ENCODE results near the gene ADAMTSL1.

The ADAMTSL1 gene

DNA sequence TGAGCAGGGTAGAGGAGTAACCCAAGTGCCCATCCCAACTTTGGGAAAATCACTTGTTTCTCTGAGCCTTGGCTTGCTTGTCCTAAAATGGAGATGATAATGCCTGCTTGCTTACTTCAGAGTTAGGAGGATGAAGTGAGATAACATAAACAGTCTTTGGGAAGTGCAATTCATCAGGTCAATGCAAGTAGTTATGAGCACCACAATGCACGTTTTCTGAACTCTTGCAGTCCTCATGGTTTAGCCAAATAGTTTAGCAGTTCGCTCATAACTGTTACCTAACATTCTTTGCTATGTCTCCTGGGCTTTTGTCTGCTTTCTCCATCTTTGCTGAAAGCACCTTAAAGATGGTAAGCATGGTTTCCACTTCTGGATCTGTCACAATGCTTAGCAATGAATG, 270.0 kb downstream of the ADAMTSL1 start:
- DNase-seq, result no peak

GRCh38 chr9:18745710-18746109, 271.8 kb downstream of the ADAMTSL1 start:
- DNase-seq, result no peak

DNA sequence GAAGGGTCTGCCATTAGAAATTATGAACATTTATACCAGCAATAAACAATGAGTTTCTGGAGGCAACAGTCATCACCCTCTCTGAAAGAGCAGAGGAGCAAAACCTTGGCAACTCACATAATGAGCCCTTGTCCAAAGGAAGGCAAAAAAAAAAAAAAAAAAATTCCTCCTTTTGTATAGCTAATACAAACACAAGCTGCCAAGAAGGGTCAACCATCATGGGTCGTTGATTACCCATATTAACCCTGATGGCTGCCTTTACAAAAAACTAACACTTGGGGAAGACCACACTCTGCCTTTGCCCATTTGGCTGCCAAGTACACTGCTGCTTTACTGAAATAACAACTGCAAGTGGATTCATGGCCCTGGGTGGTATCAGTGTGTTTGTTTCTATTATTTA, 272.7 kb downstream of the ADAMTSL1 start:
- DNase-seq, result no peak

GRCh38 chr9:18747595-18747994, 273.6 kb downstream of the ADAMTSL1 start:
- no peak for DNase-seq

DNA sequence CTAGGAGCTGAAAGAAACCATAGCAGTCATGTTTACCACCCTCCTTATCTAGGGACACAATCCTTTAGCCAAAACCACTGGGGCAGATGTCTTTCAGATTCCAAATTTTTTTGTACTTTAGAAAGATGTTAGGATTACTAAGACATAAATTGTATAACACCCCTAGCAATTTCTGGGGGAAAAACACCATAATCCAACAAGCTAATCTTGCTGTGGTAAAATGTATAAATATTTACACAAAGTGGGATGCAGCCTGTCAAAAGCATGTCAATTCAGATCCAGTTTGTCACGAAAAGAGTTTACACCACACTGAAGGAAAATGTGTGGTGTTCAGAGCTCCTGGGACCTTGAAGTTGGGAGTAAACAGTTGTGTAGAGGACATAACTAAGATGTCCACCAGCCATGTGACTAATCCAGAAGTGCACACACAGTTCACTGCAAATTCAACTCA, 274.3 kb downstream of the ADAMTSL1 start:
- no peak for DNase-seq

DNA sequence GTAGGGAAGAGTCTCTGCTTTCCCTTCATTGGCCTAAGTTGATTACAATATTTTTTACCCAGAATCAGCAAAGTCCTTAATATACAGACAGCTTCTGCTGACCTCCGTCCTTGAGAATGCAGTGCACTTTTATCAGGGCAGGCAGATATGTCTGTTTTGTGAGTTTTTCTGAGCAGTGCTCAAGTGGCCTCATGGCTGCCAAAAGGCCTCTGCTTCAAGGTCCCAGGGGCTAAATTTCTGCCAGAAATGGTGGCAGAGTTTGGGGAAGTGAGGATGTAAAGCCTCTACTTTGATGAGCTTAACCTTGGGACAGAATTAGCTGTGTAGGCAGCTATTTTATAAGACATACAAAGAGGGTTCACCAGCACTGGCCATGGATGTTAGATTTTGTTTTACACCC, 275.8 kb downstream of the ADAMTSL1 start:
- DNase-seq, result no peak

DNA sequence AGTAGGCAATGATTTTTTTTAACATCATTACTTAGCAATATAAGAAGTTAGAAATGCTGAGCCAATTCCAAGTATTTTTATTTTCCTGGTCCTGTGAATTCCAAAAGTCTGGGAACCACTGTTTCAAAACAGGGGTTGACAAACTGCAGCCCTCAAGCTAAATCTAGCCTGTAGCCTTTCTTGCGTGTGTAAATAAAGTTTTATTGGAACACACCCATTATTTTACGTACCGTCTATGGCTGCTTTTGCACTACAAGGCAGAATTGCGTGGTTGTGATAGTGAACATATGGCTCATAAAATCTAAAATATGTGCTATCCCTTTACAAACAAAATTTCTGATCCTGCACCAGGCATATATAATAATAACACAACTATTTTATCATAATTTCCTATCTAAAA, 280.0 kb downstream of the ADAMTSL1 start:
- DNase-seq, result no peak

- no peak for DNase-seq
Measured at GRCh38 chr9:18754537-18754936, 280.6 kb downstream of the ADAMTSL1 start.

DNA sequence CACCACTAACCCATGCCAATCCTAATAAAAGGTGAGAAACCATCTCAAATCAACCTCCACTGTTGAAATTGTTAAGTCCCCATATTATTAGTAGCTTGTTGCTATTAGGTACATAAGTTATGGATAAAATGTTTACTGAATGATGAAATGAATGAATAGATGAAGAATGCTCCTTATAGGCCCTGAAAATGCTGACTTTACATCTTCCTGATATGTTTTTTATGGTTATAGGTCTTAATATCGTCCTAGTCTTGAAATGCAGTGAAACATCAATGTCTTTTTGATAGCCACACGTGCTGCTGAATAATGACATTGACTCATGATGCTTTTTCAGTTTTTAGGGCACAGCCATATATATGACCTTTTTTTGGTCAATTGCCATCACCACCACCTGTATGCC, 281.3 kb downstream of the ADAMTSL1 start:
- no peak for DNase-seq

GRCh38 chr9:18756712-18757125, 282.8 kb downstream of the ADAMTSL1 start:
- no peak for DNase-seq

- no peak for DNase-seq
Measured at GRCh38 chr9:18759827-18760226, 285.9 kb downstream of the ADAMTSL1 start.

DNA sequence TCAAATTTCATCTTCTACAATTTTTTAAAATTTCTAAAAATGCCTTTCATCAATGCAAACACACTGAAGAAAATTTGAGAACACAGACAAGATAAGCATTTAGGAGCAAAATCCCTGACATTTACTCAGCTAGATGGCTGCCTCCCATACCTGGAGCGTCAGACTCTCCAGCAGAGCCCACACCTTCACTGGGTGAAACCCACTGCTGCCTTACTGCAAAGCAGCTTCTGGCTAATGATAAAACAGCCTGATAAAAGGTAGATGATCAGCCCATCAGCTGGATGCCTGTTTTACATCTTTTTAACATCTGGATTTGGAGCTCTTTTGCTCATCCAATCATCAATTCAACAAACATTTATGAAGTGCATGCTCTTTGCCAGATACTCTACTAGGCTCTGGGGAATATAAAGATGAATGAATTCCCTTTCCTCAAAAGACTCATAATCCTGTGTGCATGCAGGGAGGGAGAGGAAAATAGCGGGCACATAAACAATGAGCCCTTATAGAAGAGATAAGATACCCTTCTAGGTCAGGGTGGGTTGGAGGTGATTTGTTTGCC, 287.9 kb downstream of the ADAMTSL1 start:
- DNase-seq, result no peak

- no peak for DNase-seq
Measured at GRCh38 chr9:18766989-18767550, 293.1 kb downstream of the ADAMTSL1 start.

GRCh38 chr9:18768951-18769622, 295.1 kb downstream of the ADAMTSL1 start:
- DNase-seq, result no peak

GRCh38 chr9:18770131-18770908, 296.4 kb downstream of the ADAMTSL1 start:
- DNase-seq, result no peak

DNA sequence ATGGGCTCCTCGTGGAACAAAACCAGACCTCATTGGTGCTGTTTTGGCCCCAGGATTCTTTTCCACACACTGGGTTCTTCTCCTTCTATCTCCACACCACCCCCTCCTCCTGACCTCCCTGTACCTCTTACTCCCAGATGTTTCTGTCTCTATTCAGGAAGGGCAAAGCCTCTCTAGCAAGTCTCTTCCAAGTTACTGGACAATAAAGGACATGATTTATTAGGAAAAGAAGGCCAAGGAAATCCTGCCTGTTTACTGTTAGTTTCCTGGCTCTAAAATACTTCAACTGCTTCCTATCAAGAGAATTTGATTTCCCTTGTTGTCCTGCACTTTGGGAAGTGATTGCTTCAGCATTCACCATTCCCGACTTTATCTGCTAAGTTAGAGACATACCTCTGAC, 297.1 kb downstream of the ADAMTSL1 start:
- no peak for DNase-seq

GRCh38 chr9:18771763-18772162, 297.8 kb downstream of the ADAMTSL1 start:
- DNase-seq, result no peak

DNA sequence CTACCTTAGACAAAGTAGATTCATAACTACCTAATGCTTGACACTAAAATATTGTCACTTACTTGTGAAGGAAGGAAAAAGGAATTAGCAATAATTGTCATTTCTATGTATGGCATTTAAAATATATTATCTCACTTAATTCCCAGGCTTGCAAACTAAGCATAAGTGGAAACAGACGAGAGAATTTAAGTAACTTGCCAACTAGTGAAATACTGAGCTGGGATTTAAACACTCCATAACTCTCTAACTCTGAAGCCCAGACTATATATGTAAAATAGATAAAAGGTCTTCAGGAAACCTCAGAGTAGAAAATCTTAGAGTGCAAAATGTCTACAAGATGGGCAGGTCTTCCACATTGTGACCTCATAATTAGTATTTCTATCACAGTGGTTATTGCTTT, 301.3 kb downstream of the ADAMTSL1 start:
- no peak for DNase-seq

DNA sequence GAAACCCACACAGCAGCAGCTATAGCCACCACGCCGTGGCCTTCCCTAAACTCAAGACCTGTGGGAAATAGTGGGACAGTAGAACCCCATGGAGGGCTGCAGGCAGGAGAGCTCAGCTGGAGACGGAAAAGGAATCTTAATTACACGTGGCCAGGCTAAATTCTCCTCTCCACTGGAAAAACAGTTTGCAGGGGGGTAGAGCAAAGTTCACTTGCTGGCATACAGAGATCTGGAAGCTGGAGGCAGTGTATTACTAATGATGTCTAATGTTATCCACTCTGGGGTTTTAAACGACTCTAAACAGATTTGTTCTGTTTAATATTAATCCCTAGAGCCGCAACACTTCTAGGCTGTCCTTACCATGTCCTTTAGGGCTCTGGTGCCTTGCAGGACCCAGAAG, 302.0 kb downstream of the ADAMTSL1 start:
- DNase-seq, result no peak

GRCh38 chr9:18776836-18777820, 303.2 kb downstream of the ADAMTSL1 start:
- DNase-seq, result no peak

DNA sequence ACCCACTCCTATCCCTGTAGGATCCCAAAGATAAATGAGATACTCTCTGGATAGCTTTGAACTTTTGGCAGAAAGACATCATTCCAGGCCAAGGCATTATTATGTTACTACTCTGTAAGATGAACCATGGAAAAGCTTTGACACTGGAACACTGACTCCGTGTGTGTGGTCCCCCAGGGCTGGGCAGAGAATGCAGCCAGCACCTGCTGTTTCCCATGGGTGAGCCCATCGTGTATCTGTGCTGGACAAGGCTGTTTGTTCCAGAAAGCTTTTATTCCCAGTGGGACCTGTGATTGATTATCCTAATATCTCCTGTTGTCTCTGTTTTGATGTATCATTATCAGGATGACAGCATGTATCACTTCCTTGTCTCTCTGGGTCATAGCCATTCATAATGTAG, 304.2 kb downstream of the ADAMTSL1 start:
- no peak for DNase-seq

DNA sequence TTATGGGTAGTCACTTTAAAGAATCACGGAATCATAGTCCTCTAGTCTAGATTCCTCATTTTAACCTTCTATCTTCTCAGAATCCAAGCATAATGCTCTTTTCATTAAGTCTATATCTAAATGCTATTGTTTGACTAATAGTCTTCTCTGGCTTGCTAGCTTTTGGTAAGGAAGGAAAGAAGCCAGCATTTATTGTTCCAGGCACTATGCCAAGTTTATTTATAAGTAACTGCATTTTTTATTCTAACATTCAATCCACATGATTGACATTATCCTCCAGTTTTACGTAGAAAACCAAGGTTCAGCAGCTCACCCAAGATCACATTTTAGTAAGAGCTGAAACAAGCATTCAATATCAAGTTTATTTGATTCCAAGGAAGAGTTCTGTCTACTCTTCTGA, 304.9 kb downstream of the ADAMTSL1 start:
- DNase-seq, result no peak

DNA sequence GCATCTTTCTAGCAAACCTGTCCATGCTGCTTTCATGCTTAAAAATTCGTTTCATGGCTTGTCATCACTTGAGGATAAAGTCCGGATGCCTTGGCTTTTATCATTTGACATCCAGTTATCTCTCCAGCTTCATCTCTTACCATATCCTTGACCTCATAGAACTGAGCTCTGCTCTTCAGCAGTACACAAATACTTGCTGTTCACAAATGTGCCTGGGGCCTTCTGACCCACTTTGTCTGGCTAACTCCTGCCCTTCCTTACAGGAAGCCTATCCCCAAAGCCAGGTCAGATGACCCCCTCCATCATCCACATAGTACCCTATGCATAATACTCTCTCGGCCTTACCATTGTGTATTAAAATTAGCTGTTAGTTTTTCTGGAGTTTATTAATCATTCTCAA, 310.0 kb downstream of the ADAMTSL1 start:
- no peak for DNase-seq
